NCI-H2171 treated with DMSO at 0.1 percent for 48 hours (cell line): ENCODE measurements around the gene DDX25.
"Not testable (repeated sequence)": the region's sequence is repeated elsewhere in the genome, so short reads cannot be mapped to it uniquely, and the experiment has no call there.

Source experiments
- DNase-seq: peaks from one replicate; lab custom pipeline; 2025; lab: John Stamatoyannopoulos, UW

The DDX25 gene

GRCh38 chr11:125903711-125904659 is at the start of gene DDX25:
DDX25 (plus strand) TSS chr11:125904508; CDS start chr11:125904518, 10 bp downstream.
- DNase-seq, result peak; percentile 26

- not testable (repeated sequence) for DNase-seq
Observed at GRCh38 chr11:125857670-125858069, 46.6 kb upstream of the DDX25 start.

- not testable (repeated sequence) for DNase-seq
Observed at GRCh38 chr11:125862786-125863185, 41.5 kb upstream of the DDX25 start.

- not testable (repeated sequence) for DNase-seq
Observed at GRCh38 chr11:125865354-125865753, 39.0 kb upstream of the DDX25 start.

GRCh38 chr11:125869521-125869920 is 34.8 kb upstream of the DDX25 start:
- no peak for DNase-seq

- DNase-seq, result no peak
Observed at GRCh38 chr11:125871391-125872137, 32.7 kb upstream of the DDX25 start.

- DNase-seq, result no peak
Observed at GRCh38 chr11:125872138-125872491, 32.2 kb upstream of the DDX25 start.

- DNase-seq, result no peak
Observed at GRCh38 chr11:125873881-125874555, 30.3 kb upstream of the DDX25 start.

GRCh38 chr11:125874556-125875124 is 29.7 kb upstream of the DDX25 start:
- DNase-seq, result peak; percentile 42

- no peak for DNase-seq
Observed at GRCh38 chr11:125881291-125881690, 23.0 kb upstream of the DDX25 start.

GRCh38 chr11:125883375-125883774 is 20.9 kb upstream of the DDX25 start:
- DNase-seq, result no peak

- no peak for DNase-seq
Observed at GRCh38 chr11:125886997-125887372, 17.3 kb upstream of the DDX25 start.

GRCh38 chr11:125887373-125888324 is 16.7 kb upstream of the DDX25 start, which contains the start of gene HYLS1:
HYLS1 (plus strand) TSS chr11:125887668; CDS start chr11:125899369, 11,701 bp downstream.
- peak; percentile 89 for DNase-seq

- DNase-seq, result no peak
Observed at GRCh38 chr11:125890447-125891100, 13.7 kb upstream of the DDX25 start.

GRCh38 chr11:125892071-125892470 is 12.2 kb upstream of the DDX25 start:
- DNase-seq, result no peak

- DNase-seq, result no peak
Observed at GRCh38 chr11:125892994-125893393, 11.3 kb upstream of the DDX25 start.

GRCh38 chr11:125901872-125902271 is 2.4 kb upstream of the DDX25 start:
- no peak for DNase-seq

- DNase-seq, result no peak
Observed at GRCh38 chr11:125902277-125902926, 1.9 kb upstream of the DDX25 start.

- peak; percentile 83 for DNase-seq
Observed at GRCh38 chr11:125902927-125903710, 1.2 kb upstream of the DDX25 start, which contains the start of gene PUS3. PUS3 (minus strand) TSS chr11:125903206; CDS start chr11:125896284, 6,922 bp downstream.
